Kidney (tissue), 14 donors: ENCODE measurements around the gene HAPSTR1. TPM values are rescaled to one million over a fixed set of nuclear protein-coding genes. Genes with fewer than 3 reads are reported as not detected.

ENCODE experiments used
- DNase-seq, 5 donors: peaks; one replicate each; pipeline ENCODE4 v3.0.0-alpha.2; 2013 to 2020
- FAIRE-seq: peaks from 2 replicates; lab custom pipeline; 2012; peaks lifted over from hg19 to GRCh38; lab: Jason Lieb, UNC
- H3K27ac ChIP-seq, 2 donors: one replicate each; pipeline ENCODE4 v1.7.0; 2013; ENCODE audit warnings: low read depth in 2 of 2, low read length in 2 of 2, inconsistent platforms in 1 of 2
- H3K27me3 ChIP-seq: one replicate; pipeline ENCODE4 v1.7.1; 2013; ENCODE audit warnings: low read length, inconsistent platforms; ENCODE audit not compliant: control insufficient read depth, insufficient read depth
- H3K36me3 ChIP-seq, 3 donors: one replicate each; pipeline versions ENCODE4 v1.7.0 to v1.7.1; 2013; ENCODE audit warnings: low read length in 3 of 3, control low read depth in 1 of 3, inconsistent platforms in 1 of 3; ENCODE audit not compliant: insufficient read depth in 3 of 3, control insufficient read depth in 2 of 3
- H3K4me1 ChIP-seq, 3 donors: one replicate each; pipeline versions ENCODE4 v1.7.0 to v1.7.1; 2013; ENCODE audit warnings: low read length in 3 of 3, inconsistent platforms in 1 of 3, low read depth in 1 of 3; ENCODE audit not compliant: control insufficient read depth in 2 of 3, insufficient read depth in 2 of 3
- H3K4me3 ChIP-seq, 3 donors: one replicate each; pipeline versions ENCODE4 v1.7.0 to v1.8.1; 2013; ENCODE audit warnings: low read length in 3 of 3, control low read depth in 1 of 3, inconsistent platforms in 1 of 3
- H3K9ac ChIP-seq, 3 donors: one replicate each; pipeline versions ENCODE4 v1.7.0 to v1.7.1; 2013; ENCODE audit warnings: low read length in 3 of 3, control low read depth in 1 of 3, inconsistent platforms in 1 of 3
- H3K9me3 ChIP-seq, 3 donors: one replicate each; pipeline versions ENCODE4 v1.7.0 to v1.7.1; 2013; ENCODE audit warnings: low read length in 3 of 3, control low read depth in 1 of 3, inconsistent platforms in 1 of 3; ENCODE audit not compliant: control insufficient read depth in 2 of 3, insufficient read depth in 1 of 3
- intact Hi-C: fragments of 100-400 bp; cut with DNase I; formaldehyde crosslinking; loops from one replicate; pipeline ENCODE4 v1.11.1; 2022
- polyA plus RNA-seq: library from polyadenylated mRNA; stranded (reverse); fragments of 350-450 nt; fragmentation: Illumina TruSeq; extraction: RNeasy Lipid Tissue Mini Kit (QIAGEN cat#74804); gene quantifications from one replicate; pipeline ENCODE4 v1.2.3, GENCODE V29; 2014; ENCODE audit warnings: low read depth, low replicate concordance; ENCODE audit not compliant: insufficient read depth
- total RNA-seq: library from RNA; stranded (reverse); fragmentation: NEBNext Ultra II Directional; extraction: Animal tissue kit (Norgen Biotek cat#: 25700); gene quantifications from one replicate; pipeline ENCODE4 v1.2.1, GENCODE V29; 2021
- TF ChIP-seq, protein P1 (sequence below): IDR thresholded peaks from 3 replicates; pipeline ENCODE4 v1.5.1; 2012; ENCODE audit warnings: mild to moderate bottlenecking, moderate library complexity, borderline replicate concordance; ENCODE audit not compliant: insufficient read depth; ENCODE audit errors: extremely low read depth
- donor health status: control.
- donor health status: control.
- donor health status: control.
- donor health status: control.
- donor health status: control.
- donor health status: DM: yes; HTN: yes; CAD: no.
- donor health status: Normal renal cell carcinoma (clear cell type).

HAPSTR1 gene
- total and polyA plus RNA-seq, 2 donors from 2014 or later = 14.7 to 77.0 TPM

DNA sequence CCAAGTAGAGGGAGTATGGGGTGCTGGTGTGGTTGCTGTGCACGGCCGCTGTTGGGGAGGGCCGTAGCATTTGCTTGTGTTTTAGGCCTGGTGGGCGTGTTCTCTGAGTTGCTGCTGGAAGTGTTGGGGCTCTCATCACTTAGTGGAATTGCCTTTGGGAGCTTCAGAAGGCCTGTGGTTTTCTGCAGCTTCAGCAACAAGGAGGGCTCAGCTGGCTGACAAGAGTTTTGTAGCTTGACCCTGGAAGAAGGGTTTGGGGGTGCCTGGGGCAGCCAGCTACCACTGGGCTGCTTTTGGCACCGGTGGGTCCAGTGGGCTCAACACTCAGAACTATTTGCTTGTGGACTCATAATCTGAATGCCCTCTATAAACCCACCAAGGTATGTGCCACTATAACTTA, 30.9 kb downstream of the HAPSTR1 start:
- intact Hi-C loops = no loop called here
- TF ChIP-seq, protein P1, sequence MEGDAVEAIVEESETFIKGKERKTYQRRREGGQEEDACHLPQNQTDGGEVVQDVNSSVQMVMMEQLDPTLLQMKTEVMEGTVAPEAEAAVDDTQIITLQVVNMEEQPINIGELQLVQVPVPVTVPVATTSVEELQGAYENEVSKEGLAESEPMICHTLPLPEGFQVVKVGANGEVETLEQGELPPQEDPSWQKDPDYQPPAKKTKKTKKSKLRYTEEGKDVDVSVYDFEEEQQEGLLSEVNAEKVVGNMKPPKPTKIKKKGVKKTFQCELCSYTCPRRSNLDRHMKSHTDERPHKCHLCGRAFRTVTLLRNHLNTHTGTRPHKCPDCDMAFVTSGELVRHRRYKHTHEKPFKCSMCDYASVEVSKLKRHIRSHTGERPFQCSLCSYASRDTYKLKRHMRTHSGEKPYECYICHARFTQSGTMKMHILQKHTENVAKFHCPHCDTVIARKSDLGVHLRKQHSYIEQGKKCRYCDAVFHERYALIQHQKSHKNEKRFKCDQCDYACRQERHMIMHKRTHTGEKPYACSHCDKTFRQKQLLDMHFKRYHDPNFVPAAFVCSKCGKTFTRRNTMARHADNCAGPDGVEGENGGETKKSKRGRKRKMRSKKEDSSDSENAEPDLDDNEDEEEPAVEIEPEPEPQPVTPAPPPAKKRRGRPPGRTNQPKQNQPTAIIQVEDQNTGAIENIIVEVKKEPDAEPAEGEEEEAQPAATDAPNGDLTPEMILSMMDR = no peak
- Histone ChIP-seq H3K4me1 (no peaks in the 10 kb centered on the region), H3K27ac (no peak overlapping the region), H3K4me3 (no peak overlapping the region), H3K9me3 (no peaks in the 10 kb centered on the region), H3K36me3 (peaks cover 3 to 12% (median 9%) of the 10 kb centered on the region in 3 donors), H3K27me3 (no peaks in the 10 kb centered on the region), H3K9ac (no peak overlapping the region)
- FAIRE-seq = no peak
- DNase-seq = no peak

DNA sequence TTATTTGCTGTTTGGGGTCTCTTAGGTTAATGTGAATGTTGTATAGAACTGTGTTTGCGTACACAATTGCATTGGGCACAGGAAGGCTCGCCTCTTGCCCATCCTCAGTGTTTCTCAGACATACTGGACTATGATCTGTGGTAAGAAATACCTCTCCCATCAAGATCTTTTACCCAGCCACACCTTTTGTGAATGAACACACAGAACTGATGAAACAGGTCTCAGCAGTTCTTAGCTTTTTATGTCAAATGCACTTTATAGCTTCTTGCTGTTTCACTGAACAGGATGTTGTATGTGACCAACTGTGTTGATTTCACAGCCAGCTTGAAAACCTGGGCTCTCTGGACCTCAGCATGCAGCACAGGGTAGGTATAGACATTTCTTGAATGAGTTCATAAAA, 31.5 kb downstream of the HAPSTR1 start:
- intact Hi-C loops = no loop called here
- H3K36me3 ChIP-seq = peaks cover 0 to 7% (median 6%) of the 10 kb centered on the region in 3 donors
- TF ChIP-seq, protein P1 = no peak
- H3K9me3 ChIP-seq = no peaks in the 10 kb centered on the region
- FAIRE-seq = no peak
- no peak for DNase-seq
- no peaks in the 10 kb centered on the region for H3K27me3 ChIP-seq
- peaks cover 0 to 3% (median 0%) of the 10 kb centered on the region in 3 donors for H3K4me1 ChIP-seq
- no peak overlapping the region for H3K4me3 ChIP-seq
- H3K9ac ChIP-seq = no peak overlapping the region
- no peak overlapping the region for H3K27ac ChIP-seq

DNA sequence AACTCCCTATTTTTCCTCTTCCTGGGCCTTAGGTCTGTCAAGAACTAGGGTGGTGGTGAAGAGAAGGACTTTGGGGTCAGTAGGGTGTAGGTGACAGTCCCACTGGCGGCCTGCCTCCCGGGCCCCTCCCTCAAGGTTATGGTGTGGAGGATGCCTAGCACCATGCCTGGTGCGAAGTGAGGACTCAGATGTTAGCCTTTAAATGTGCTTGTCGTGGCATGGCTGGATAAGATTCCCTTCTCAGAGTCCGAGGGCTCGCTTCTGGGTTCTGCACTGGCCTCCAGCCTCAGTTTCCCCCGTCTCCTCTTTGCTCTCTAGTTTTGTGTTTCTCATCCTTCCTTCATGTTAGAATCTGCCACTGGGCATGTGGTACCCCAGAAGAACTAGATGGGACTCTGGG, 32.0 kb downstream of the HAPSTR1 start:
- TF ChIP-seq, protein P1 = no peak
- no peaks in the 10 kb centered on the region for H3K9me3 ChIP-seq
- no peaks in the 10 kb centered on the region for H3K27me3 ChIP-seq
- DNase-seq (no peak), FAIRE-seq (no peak)
- no peak overlapping the region for H3K27ac ChIP-seq
- no peak overlapping the region for H3K9ac ChIP-seq
- intact Hi-C loops = no loop called here
- H3K36me3 ChIP-seq = peaks cover 0 to 7% (median 6%) of the 10 kb centered on the region in 3 donors
- peaks cover 0 to 4% (median 0%) of the 10 kb centered on the region in 3 donors for H3K4me1 ChIP-seq
- no peak overlapping the region for H3K4me3 ChIP-seq

DNA sequence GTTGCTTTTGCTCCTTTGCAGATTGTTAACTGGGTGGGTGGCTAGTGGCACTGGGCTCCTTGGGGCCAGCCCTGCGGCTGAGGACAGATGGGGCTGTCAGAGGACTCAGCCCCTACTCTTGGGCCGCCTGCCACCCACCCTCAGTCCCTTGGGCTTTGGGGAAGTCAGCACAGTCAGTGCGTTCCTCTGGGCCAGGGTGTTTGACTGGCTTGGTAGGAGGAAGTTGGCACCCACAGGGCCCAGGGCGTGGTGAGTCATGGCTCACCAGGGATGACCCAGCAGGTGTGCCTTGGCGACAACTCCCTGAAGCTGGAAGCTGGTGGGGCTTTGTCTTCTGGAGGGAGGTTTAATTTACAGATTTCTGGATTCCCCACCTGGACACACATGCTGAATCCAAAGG, 32.4 kb downstream of the HAPSTR1 start:
- TF ChIP-seq, protein P1 = no peak

More for the DNA sequence above, 32.4 kb downstream of the HAPSTR1 start:
- FAIRE-seq (no peak), DNase-seq (peak in 1 of 5 donors; percentile 89)
- intact Hi-C loops = no loop called here
- peaks cover 0 to 7% (median 0%) of the 10 kb centered on the region in 3 donors for H3K4me1 ChIP-seq
- H3K27me3 ChIP-seq = no peaks in the 10 kb centered on the region
- H3K4me3 ChIP-seq = no peak overlapping the region
- no peak overlapping the region for H3K9ac ChIP-seq
- peaks cover 0 to 7% (median 6%) of the 10 kb centered on the region in 3 donors for H3K36me3 ChIP-seq
- H3K9me3 ChIP-seq = no peaks in the 10 kb centered on the region
- no peak overlapping the region for H3K27ac ChIP-seq
